HG03159 (cell line): ENCODE results near the gene HTT.
"Not testable (repeated sequence)": the region's sequence is repeated elsewhere in the genome, so short reads cannot be mapped to it uniquely, and the experiment has no call there.

ENCODE experiments used
- ATAC-seq: cut with Tn5 transposase; IDR thresholded peaks from one replicate; pipeline ENCODE4 v1.9.1; 2021; ENCODE audit warnings: mild to moderate bottlenecking, moderate library complexity; ENCODE audit not compliant: unreplicated experiment

The HTT gene

GRCh38 chr4:3116955-3117354, 42.5 kb downstream of the HTT start:
- no peak for ATAC-seq

GRCh38 chr4:3118312-3118711, 43.8 kb downstream of the HTT start:
- ATAC-seq: no peak

GRCh38 chr4:3119464-3119863, 45.0 kb downstream of the HTT start:
- ATAC-seq: no peak

- ATAC-seq: no peak
These were observed 46.6 kb downstream of the HTT start for GRCh38 chr4:3121110-3121509.

GRCh38 chr4:3121596-3121995, 47.1 kb downstream of the HTT start:
- ATAC-seq: no peak

- no peak for ATAC-seq
These were observed 47.6 kb downstream of the HTT start for GRCh38 chr4:3122081-3122563.

- ATAC-seq: no peak
These were observed 48.7 kb downstream of the HTT start for GRCh38 chr4:3123181-3123671.

- no peak for ATAC-seq
These were observed 49.7 kb downstream of the HTT start for GRCh38 chr4:3124070-3124767.

- no peak for ATAC-seq
These were observed 52.6 kb downstream of the HTT start for GRCh38 chr4:3127112-3127511.

GRCh38 chr4:3128058-3128457, 53.6 kb downstream of the HTT start:
- no peak for ATAC-seq

GRCh38 chr4:3128976-3129375, 54.5 kb downstream of the HTT start:
- no peak for ATAC-seq

- ATAC-seq: no peak
These were observed 55.7 kb downstream of the HTT start for GRCh38 chr4:3130201-3130600.

- no peak for ATAC-seq
These were observed 56.3 kb downstream of the HTT start for GRCh38 chr4:3130826-3131225.

GRCh38 chr4:3134201-3134600, 59.7 kb downstream of the HTT start:
- ATAC-seq: no peak

- no peak for ATAC-seq
These were observed 60.9 kb downstream of the HTT start for GRCh38 chr4:3135155-3136011.

GRCh38 chr4:3136454-3136853, 62.0 kb downstream of the HTT start:
- ATAC-seq: no peak

- ATAC-seq: no peak
These were observed 63.4 kb downstream of the HTT start for GRCh38 chr4:3137908-3138307.

- no peak for ATAC-seq
These were observed 70.9 kb downstream of the HTT start for GRCh38 chr4:3145234-3145924.

- ATAC-seq: no peak
These were observed 74.4 kb downstream of the HTT start for GRCh38 chr4:3148926-3149325.

- ATAC-seq: not testable (repeated sequence)
These were observed 76.8 kb downstream of the HTT start for GRCh38 chr4:3151238-3151637.

GRCh38 chr4:3157366-3157765, 82.9 kb downstream of the HTT start:
- ATAC-seq: no peak
